ENCODE data around the gene ABCA9. TPM values are rescaled to one million over a fixed set of nuclear protein-coding genes. Genes with fewer than 3 reads are reported as not detected.

The ABCA9 gene
- total and polyA plus RNA-seq, 9 of the 15 experiments (the other 6 are each of a cell fraction or from before 2014, with no cell fraction given) = 0.04 TPM; not detected in 8

GRCh38 chr17:69069226-69069750 lies 8.6 kb upstream of the ABCA9 start:
- Histone ChIP-seq H4K20me1 (replicated peaks; ENCODE audit: control insufficient read depth, insufficient read depth, low read length) (no peaks in the 10 kb centered on the region), H3K4me3 (no peak overlapping the region), H3K27me3 (ENCODE audit: control insufficient read depth in 2 of 2, insufficient read depth in 2 of 2, low read length in 2 of 2) (no peaks in the 10 kb centered on the region), H3K4me1 (replicated peaks in 1 of 2; ENCODE audit: control insufficient read depth in 2 of 2, insufficient read depth in 2 of 2, low read length in 2 of 2) (peaks cover 13 to 15% of the 10 kb centered on the region in 2 experiments; a peak in 4 of 5 replicates), H3K36me3 (ENCODE audit: control insufficient read depth, insufficient read depth, low read length) (no peaks in the 10 kb centered on the region), H2AFZ (ENCODE audit: low read depth, low read length) (peak overlapping the region; percentile 51), H3K4me2 (ENCODE audit: insufficient read depth, low read length) (no peak overlapping the region), H3K9me1 (ENCODE audit: control insufficient read depth, insufficient read depth, low read length) (no peaks in the 10 kb centered on the region), H3K9ac (ENCODE audit: insufficient read depth in 1 of 2, low read depth in 2 of 2, low read length in 2 of 2) (no peak overlapping the region), H3K79me2 (ENCODE audit: control insufficient read depth, insufficient read depth, low read length) (no peaks in the 10 kb centered on the region), H3K9me3 (replicated peaks; ENCODE audit: control insufficient read depth, insufficient read depth, low read depth, low read length) (no peaks in the 10 kb centered on the region), H3K27ac (ENCODE audit: extremely low read depth, low read depth, low read length) (no peak overlapping the region; the same call in 2 of the 3 replicates)
- FAIRE-seq (no peak), ATAC-seq (no peak), DNase-seq (ENCODE audit: extremely low read depth in 1 of 4, low spot score in 3 of 4) (no peak)
- intact Hi-C loops (cut with micrococcal nuclease) = no loop called here
- BruUV-seq (replicated peaks) = no TSS peak
- in situ Hi-C loops (cut with MboI) = no loop called here
- ChIA-PET POLR2A (interaction anchor here (1.4 kb wide), 1 partner anchor 26 kb away, joined by 4 read pairs; no protein-coding TSS in a partner anchor), CTCF (ENCODE audit: low intra/inter-chr PET ratio) (interaction anchor here (0.6 kb wide), 1 partner anchor 298 kb away, joined by 4 read pairs; no protein-coding TSS in a partner anchor)
- TF ChIP-seq ELF4 (CRISPR knock-in tag; IDR thresholded peaks at IDR 0.05) (no peak), KDM2B (CRISPR knock-in tag; IDR thresholded peaks at IDR 0.05) (no peak), FOXA3 (CRISPR knock-in tag; conservative IDR thresholded peaks at IDR 0.05 in 1 of 2, IDR thresholded peaks at IDR 0.05 in 1 of 2) (no peak), SPI1 (IDR thresholded peaks at IDR 0.05; ENCODE audit: borderline replicate concordance, low read depth, low read length) (no peak), DNMT1 (IDR thresholded peaks at IDR 0.05) (no peak), TAF15 (IDR thresholded peaks at IDR 0.05; ENCODE audit: low read depth, low read length) (no peak), NR2F6 (CRISPR knock-in tag; IDR thresholded peaks at IDR 0.05) (no peak), DPF2 (IDR thresholded peaks at IDR 0.05) (no peak), HDAC8 (tag; IDR thresholded peaks at IDR 0.05) (no peak)
- 94% methylated on average over 5 of the region's 5 CpGs for WGBS (ENCODE audit: insufficient coverage, low coverage, missing lambda C conversion rate)
